Fibroblast of peridontal ligament (primary cell): ENCODE measurements around the gene EML6.

ENCODE experiments used
- DNase-seq: peaks from one replicate; pipeline ENCODE4 v3.0.0-alpha.2; 2010; ENCODE audit errors: extremely low read depth

The EML6 gene

DNA sequence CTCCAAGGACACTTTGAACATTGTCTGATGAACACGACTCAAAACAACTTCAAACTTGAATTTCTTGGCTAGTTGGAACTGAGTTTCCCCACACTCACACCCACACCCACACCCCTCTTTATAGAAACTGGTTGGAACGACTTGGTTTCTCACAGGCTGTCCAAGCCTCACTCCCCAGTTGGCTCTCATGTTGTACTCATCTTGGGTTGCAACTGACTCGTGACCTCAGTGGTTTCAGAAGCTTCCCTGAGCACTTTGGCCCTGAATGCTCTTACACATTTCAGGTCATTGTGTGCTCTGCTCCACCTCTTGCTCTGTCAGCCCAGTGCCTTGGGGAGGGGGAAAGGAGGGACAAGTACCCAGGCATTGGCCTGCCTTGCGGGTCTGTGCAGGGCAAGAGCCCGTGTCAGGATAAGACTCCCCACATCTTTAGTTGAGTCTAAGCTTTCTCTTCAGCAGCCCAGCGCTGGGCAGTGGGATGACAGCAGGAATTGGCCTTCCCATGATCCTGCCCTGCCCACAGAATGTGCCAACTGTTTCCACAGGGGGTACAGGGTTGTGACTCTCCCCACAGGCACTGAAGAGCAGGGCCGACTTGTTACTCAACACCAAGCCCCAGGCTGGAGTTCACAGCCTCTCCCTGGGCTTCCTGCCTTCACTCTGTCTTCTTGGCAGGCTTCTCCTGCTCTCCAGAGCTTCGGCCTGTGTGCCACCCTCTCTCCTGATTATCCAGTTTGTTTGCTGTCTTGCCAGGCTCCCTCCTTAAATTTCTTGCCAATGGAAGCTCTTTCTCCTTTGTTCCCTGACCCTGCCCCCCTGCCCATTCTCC is 222.1 kb downstream of the EML6 start:
- DNase-seq = peak; percentile 84

DNA sequence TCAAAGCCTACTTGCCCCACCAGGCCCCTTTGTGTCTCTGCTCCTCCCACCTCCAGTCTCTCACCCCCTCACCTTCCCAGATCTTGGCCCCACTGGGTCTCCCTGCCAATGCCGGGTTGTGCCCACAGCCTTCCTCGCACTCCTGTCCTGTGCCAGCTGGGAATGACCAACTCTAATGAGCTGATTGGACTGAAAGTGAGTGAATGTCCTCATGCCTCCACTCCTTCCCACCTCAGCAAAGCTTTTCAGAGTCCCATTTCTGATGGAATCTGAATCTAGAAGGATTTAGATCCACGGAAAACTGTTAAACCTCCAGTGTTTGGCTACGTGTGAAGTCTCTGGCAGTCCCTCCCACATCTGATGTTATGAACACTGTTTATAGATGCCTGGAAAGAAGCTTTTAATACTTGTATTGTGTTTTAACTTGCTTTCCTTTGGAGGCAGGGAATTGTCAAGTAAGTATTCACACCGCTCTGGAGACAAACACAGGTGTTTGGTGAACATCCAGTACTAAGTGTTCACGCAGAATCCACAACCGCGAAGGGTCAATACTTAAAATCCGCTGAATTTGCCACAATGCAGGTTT is 222.9 kb downstream of the EML6 start:
- DNase-seq = no peak

DNA sequence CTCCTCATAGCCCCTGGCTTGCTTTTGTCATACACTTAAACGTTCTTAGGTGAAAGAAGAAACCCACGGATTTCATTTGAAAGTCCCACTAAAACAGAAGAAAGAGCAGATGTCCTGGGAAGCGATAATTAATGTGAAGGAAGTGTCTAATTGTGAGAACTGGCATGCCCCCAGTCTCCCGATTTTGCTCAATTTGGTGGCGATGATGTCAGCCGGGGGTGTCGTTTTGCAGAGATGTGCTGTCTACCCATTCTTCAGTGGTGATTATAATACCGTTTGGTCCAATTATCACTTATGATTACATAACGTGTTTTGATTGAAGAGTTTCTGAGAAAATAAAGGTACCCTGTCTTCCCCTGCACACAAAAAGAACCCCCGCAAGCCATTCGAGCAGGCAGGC is 223.7 kb downstream of the EML6 start:
- DNase-seq = no peak

DNA sequence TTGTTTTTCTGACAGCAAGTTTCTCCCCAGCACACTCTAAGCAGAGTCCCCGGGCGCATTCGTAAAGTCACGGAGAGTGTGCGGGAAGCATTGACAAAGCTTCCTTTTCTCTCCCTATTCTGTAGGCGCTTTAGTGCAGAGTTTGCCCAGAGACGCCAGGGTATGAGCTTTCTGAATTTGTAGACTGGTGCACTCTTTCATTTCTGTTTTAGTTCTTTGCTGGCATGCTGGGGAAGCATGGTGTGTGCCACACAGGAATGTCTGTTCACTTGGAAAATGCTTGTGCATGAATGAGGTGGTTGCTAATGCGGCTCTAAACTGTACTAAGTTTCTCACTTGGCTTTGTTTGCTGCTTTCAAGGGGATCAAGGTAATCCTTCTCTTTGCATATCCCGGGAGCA is 224.2 kb downstream of the EML6 start:
- DNase-seq = no peak

DNA sequence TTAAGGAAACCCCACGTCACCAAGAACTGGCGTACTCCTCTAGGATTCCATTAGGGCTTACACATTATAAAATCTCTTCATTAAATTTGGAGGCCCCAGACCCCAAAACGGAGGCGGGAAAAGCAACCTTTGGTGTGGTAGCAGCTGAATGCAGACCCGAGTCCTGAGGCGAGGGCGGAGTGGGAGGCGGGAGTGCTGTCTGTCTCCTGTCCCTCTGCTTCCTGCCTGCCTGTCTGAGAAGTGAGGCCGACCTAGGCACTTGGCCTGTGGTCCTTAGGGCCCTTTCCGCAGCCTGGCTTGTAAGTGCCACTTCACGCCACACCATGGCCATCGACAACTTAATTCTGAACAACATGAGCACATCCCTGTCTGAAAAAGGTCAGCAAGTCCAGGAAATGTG is 224.7 kb downstream of the EML6 start:
- no peak for DNase-seq

GRCh38 chr2:54949431-54949830 is 226.0 kb downstream of the EML6 start:
- peak; percentile 60 for DNase-seq

GRCh38 chr2:54950811-54951210 is 227.3 kb downstream of the EML6 start:
- DNase-seq = no peak

DNA sequence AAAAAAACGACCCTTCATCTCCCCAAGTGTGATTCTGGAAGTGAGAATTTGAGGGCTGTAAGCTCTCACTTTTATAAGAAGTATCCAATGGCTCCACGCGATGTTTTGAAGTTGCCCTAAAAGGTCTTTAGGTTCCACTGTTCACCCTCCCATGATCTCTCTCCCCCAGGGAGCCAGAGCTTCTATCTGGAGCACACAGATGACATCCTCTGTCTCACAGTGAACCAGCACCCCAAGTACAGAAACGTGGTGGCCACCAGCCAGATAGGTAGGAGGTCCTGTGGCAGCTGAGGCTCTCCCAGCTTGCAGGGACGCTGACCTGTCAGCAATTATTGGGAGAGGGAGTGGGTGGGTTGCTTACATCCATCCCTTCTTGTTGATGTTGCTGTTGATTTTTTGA is 229.0 kb downstream of the EML6 start:
- DNase-seq = no peak

DNA sequence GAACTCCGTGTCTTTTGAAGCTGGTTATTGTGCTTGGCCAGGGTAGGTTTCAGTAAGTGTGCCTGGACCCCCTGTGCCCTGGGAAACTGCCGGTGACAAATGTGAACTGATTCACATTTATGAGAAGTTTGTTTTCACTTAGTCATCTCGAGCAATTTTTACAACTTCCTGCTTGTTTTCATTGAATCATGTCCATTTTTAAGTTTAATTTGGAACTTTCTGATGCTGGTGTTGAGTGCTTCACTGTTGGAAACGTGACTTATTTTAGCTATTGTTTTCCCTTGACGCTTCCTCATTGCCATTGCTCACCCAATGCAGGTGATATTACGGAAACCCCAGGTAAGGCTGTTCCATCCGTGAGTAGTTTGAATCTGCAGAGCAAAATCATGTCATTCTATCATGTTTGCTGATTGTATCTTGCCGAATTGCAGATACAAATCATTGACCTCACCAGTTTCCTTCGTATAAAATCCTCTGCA is 229.6 kb downstream of the EML6 start:
- DNase-seq = no peak

- DNase-seq = no peak
These were observed 230.7 kb downstream of the EML6 start for GRCh38 chr2:54954158-54954557.

DNA sequence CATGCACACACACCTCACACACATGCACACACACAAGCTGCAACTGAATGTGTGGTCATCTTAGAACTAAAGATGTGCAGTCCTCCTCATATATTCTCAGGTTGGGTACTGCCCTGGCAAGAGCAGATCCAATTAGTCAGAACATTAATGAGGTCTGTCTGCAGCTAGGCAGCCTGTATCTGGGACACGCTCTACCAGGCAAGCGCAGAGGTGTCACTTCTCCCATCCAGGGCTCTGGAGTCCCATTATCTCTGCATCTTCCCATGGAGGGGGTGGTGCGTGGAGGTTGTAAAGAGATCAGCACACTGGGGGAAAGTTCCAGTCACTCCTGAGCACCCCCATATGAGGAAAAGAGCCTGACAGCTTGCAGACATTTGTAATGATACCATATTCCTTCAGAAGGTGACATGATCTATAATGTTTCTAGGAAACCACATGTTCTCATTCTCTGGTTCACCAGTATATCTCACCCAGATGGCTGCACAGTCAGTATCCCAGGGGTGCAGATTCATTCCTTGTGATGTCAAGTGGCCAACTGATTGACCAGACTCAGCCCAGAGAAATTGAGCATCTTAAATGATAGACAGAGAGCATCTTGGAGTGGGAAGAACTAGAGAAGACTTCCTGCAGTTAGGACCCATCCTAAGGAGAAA is 231.4 kb downstream of the EML6 start:
- DNase-seq = no peak

DNA sequence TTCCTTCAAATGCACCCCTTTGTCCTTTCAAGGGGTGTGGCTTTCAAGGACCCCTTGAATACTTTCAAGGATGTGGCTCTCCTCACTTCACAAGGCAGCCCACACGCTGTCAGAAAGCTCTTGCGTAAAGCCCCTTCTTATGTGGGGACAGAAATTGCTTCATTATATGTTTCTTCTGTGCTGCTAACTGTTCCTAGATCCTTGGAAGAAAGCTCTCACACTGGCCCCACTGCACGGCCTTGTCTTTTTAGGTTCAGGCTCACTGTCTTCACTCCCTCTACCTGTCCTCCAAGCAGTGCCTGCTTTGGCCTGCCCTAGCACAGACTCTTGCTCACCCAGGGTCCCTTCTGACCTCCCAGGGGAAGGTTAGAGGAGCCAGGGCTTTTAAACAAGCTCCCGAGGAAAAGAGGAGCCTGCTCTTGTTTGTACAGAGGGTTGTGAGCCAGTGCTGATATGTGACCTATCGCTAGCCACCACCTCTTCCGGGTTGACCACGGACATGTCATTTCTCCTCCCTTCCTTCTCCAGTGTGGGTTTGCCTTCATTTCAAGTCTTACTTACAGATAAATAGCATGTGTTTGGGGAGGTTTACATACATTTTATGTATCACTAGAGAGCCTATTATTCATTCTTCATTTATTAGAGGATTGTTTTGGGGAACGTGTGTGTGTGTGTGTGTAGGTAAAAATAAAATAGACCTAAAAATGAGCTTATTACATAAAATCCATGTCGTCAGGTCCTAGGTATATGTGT is 232.1 kb downstream of the EML6 start:
- no peak for DNase-seq

DNA sequence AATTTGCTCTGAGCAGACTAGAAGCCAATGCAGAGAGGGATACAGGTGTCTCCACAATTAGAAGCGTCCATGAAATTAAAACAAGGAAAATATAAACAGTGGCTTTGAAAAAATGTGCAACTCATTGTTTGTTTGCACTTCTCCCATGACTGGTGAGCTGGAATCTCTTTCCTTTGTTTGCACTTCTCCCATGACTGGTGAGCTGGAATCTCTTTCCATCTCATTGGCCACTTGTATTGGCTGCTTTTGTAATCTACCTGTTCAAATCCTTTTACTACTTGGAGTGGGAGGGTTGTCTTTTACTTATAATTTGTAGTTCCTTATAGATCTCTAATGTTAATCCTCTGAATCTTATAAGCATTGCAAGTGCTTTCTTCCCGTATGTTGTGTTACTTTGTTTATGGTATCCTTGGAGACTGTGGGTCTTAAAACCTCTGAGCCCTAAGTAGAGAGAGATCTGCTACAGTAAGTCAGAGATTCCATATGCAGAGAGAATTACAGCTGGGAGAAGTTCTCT is 232.7 kb downstream of the EML6 start:
- DNase-seq = peak; percentile 35

GRCh38 chr2:54957321-54957999 is 234.0 kb downstream of the EML6 start:
- no peak for DNase-seq

- no peak for DNase-seq
These were observed 235.4 kb downstream of the EML6 start for GRCh38 chr2:54958717-54959371.

- DNase-seq = no peak
These were observed 236.7 kb downstream of the EML6 start for GRCh38 chr2:54960164-54960563.

DNA sequence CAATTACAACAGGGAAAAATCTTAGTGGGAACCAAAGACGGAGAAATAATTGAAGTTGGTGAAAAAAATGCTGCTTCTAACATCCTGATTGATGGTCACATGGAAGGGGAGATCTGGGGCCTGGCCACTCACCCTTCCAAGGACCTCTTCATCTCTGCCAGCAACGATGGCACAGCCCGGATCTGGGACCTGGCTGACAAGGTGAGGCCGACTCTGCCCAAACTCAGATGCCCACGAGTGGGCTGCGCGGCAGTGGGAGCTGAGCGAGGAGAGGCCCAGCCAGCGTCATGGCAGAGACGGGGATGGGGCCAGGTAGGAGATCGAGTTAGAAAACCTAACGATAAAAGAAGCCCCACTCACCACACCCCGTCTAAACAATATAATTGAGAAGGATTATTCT is 239.0 kb downstream of the EML6 start:
- no peak for DNase-seq

DNA sequence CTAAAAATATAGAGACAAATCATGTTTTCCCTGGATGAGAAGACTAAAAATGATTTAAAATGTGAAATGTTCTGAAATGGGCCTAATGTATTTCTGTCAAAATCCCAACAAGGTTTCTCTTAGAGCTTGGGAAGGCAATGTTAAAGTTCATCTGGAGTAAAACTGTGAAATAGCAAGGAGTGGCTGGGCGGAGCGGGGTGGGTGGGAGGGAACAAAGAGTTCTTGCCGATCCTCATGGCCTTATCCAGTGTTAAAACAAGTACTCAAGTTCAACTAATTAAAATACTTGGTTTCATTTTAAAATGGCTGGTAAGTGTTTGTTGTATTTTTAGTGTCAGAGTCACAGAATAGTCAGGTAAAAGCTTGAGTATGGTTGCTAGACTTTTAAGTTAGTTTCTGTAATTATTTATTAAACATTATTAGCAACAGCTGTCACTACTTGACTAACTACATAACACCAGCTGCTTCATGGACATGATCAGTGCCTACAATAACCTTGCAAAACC is 239.5 kb downstream of the EML6 start:
- DNase-seq = no peak

DNA sequence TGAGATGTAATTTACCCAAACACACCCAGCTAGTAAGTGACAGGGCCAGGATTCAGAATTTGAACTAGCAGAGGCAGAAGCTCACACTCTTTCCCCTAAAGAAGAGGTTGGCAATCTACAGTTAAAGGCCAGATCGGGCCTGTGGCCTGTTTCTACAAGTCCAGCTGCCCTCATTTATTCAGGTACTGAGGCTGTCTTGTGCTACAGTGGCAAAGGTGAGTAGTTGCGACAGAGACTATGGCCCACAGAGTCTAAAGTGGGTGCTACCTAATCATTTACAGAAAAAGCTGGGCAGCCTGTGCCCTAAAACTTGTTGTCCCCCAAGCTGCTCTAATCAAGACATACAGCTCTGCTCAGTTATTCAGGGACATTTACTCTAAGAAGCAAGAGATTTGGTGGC is 240.0 kb downstream of the EML6 start:
- no peak for DNase-seq

DNA sequence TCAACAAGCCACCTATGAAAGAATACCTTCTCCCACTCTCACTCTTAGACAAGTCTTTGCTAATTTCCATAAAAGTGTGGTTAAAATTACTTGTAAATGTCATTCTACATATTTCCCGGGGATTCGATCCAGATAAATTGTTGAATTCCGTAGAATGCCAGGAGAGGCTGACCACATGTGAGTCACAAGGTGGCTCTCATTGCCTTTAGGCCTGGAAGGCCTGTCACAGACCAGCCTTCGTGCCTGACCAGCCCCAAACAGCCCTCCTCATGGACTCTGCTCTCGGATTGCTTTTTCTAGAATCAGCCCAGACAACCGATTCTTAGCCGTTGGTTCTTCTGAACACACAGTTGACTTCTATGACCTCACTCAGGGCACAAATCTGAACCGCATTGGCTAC is 240.8 kb downstream of the EML6 start:
- DNase-seq = peak; percentile 40

DNA sequence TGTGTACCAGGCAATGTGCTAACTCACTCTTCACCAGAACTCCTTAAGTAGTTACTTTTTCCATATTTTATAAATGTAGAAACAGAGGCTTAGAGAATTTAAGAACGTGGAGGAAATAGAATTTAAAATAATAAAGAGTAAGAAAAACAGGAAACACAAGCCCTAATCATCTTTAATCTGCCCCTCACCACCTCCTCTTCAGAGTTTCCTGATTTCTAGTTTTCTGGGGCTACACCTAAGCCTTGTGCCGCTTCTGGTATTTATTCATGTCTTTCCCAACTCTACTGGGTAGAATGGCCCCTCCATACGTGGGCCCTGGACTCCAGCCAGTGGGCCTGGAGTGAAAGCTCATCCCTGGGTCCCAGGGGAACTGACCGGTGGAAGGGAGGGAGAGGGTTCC is 241.4 kb downstream of the EML6 start:
- DNase-seq = no peak
